RCC 7860 (cell line): ENCODE measurements around the gene MAD1L1.

Experiments used
- DNase-seq: peaks from one replicate; pipeline ENCODE4 v3.0.0-alpha.2; 2015; ENCODE audit warnings: low spot score
- FAIRE-seq: peaks from 2 replicates; lab custom pipeline; 2012; peaks lifted over from hg19 to GRCh38; lab: Jason Lieb, UNC

MAD1L1 gene

DNA sequence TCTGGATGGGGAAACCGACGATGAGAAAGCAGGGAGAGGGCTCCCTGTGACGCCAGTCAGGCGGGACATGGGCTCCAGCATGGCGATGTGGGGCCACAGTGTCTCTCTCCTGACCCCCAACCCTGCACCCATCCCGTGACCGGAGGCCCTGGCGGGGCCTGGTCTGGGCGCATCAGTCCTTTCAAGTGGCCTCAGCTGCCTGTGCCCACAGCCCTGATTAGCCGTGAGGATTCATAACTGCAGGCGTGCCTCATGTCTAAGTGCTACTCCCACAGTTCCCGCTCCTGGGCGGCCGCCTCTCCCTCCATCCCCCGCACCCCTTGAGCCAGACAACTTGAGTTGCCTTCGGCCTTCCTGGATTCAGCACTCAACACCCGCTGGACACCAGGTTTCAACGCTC lies 321.9 kb downstream of the MAD1L1 start:
- no peak for FAIRE-seq
- no peak for DNase-seq

DNA sequence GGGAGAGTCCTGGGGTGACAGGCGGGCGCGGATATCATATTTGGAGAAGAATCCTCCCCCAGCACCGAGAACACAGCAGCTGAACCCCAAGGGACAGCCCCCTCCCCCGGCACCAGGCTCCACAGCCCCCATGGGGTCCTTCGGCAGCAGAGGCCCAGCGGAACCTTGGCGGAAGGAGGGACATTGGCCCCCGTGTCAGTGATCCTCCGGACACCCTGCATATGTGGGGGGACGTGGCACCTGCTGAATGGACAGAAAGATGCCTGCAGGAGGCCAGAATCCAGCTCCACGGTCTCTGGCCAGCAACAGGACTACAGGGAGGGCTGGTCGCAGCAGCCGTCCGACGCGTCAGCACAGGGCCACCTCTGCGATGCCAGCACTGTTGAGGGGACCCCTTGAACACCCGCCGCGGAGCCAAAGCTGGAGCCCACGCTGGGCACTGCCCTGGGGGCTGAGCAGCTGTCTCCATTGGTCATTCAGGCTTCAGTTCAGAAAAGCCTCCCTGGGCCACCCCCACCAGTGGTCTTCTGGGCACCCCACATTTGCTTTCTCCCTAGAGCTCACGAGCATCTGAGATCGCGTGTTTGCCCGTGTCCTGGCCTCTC lies 322.6 kb downstream of the MAD1L1 start:
- no peak for DNase-seq
- no peak for FAIRE-seq

DNA sequence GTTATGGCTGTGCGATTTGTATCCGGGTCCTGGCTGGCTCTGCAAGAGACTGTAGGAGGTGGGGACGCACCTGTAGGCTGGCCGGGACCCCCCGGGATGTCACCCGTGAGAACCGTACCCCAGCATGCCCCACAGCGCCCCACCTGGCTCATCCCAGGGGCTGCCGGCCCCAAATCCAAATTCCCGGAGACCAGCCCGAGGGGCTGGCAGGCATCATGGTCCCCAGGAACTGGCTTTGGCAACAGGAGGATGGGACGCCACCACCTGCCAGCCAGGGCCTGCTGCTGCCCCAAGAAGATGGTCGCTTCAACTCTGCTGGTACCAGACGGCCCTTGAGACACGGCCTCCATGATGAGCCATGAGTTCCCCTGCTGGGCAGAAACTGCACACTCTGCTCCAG lies 323.3 kb downstream of the MAD1L1 start:
- FAIRE-seq (no peak), DNase-seq (no peak)

DNA sequence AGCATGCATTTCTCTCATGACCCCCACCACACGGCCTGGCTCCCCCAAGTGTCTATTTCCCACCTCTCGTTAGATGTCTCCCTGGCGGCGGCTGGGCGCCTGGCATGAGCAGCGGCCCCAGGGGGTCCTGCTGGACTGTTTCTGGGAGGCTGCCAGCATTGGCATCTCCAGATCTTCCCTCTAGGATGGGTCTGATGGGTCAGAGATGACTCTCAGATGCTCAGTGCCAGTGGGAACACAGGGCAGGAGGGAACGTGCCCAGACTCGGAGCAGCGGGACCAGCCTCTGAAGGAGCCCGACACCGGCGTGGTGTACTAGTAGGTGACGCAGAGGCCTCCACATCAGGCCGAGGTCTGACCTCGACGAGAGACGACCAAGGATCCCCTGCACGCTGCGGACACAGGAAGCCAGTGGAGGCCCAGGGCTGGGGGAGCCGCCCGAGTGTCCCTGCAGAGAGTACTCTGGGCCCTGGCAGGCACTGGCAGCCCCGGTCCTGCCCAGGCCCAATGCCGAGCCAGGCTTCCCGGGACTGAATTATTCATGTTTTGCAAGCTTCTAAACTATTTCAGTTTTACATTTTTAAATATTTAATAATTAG lies 323.8 kb downstream of the MAD1L1 start:
- no peak for FAIRE-seq
- no peak for DNase-seq

DNA sequence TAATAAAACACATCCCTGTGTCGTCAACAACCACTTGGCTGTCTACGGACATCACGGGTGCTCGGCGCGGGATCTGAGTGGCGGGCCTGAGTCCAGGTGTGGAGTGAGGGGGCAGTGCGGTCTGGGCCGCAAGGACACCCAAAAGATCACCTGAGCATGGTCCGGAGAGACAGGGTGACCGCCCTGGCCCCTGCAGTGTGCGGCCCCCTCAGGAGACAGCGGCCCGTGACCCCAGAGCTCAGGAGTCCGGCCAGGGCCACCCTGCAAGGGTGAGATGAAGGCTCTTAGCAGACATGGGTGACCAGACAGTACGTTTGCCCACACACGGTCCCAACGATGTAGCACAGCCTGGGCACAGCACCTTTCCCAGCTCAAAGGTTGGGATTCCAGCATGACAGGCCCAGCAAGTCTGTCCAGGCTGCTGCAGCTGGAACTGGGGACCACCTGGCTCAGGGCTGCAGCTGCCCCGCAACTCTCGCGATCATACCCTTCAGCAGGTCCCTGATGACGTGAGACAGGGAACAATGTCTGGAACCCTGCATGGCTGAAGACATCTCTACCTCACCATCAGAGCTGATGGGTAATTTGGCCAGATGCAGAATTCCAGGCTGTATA lies 324.9 kb downstream of the MAD1L1 start:
- FAIRE-seq (no peak), DNase-seq (no peak)

DNA sequence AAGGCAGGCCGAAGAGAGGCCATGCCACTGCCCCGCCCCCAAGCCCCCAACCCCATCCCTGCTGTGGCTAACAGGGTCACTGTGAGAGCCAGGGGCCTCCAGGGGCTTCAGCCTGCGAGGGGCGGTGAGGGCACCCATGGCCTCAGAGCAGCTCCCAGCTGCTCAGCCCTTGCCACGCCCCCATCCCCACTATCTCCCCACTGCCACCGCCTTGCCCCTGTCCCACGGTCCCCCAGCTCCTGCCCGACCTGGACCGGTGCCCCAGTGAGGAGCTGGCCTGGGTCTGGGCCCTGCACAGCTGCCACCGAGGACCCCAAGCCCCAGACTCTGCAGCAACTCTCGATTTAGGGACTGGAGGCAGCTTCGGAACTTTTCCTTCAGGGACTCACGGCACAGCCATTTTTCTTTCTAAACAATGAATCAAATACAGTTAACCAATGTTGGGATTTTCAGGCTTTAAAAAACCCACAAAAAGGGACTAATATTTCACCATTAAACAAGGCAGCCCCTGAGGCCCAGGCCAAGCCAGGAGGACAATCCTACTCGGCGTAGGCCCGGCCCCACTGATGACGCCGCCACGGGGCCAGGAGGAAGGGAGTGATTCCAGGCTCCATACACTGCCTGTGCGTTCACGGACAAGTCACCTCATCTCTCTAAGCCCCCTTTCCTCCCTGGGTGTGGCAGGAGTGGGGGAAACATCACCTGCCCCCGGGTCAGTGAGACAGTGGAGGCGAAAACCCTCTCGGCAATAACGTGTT lies 325.6 kb downstream of the MAD1L1 start:
- DNase-seq (no peak), FAIRE-seq (no peak)

DNA sequence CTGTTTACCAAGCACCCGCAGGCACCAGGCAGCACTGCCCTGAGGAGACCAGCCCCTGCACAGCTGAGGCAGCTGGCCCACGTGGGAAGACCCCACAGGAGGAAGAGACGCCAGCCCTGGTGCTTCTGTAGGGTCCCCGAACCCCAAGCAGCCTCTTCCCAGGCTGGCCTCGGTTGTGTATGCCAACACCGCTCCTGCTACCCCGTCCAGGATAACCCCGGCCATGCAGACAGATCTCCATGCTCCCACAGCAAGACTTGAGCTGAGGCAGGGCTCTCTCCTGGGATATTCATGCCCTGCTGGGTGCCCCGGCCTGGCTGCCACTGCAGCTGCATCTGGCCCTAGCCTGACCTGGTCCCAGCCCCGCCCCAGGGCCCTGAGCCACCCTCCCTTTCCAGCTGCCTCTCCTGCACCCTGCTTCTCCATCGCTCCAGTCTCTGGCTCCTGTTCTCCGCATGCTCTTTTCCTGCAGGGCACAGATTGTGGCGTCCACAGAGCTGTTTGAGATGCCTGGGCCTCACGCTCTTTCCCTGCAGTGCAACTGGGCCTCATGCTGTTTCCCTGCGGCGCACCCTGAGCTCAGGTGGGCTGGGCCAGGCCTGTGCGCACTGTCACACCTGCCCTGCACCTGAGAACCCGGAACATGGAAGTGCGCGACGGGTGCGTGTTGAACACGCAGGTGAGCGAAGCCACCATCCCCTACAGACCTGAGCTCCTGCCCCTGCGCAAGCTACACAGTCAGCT lies 326.5 kb downstream of the MAD1L1 start:
- DNase-seq (no peak), FAIRE-seq (no peak)

DNA sequence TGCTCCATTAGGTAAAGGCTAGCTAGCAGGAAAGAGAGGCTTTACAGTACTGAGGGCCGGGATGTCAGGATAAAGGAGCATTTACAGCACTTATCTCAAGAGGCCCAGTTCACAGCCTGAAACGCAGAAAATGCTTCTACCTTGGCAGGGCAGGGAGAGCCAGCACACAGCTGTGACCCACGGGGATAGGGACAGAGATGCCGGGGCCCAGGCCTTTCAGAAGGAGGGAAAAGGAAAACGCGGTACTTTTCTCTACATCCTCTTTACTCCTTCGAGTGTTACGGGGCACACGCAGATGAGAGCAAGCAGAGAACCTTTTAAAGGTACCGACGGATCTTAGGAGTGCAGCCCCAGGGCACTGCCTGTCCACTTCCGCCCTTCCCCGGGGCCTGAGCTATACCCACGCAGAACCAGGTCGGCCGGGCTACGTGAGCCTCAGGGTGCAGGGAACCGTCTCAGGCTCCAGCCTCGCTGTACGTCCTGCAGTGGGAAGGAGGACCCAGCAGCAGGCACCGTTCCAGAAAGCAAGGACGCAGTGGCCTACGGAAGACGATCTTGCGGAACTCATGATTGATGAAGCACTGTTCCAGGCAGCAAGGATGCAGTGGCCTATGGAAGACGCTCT lies 330.4 kb downstream of the MAD1L1 start:
- no peak for DNase-seq
- no peak for FAIRE-seq

DNA sequence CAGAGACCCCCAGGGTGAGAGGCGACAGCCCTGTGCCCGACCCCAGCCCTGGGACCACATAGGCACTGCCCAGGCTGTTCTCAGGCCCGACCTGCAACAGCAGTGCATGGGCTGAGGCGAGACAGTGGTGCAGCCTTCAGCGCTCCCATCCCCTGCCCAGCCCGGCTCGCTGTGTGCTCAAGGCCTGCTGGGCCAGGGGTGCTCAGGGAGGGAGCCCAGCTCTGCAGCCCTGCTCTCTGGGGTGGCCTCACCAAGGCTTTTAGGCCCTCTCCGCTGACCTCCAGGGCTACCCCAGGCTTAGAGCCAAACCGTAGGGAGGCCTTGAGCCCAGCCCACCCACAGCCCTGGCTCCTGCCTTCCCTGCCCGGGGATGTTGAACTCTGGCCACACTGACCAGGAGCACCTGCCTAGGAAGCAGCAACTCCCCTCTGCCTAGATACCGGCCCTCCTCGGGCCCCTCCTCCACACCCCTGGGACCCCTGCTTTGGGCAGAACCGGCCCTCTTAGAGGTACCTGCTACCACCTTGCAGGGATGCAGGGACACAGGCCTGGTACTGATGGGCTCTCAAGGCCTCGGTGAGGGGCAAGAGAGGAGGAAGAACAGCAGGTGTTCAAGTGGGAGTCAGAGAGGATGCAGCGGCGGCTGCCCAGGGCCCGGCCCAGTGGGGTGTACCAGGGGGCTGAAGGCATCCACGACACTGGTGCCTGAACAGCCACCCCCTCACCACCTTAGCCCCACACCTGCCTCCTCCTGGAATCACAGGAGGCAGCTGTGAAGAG lies 331.1 kb downstream of the MAD1L1 start:
- DNase-seq (no peak), FAIRE-seq (no peak)

DNA sequence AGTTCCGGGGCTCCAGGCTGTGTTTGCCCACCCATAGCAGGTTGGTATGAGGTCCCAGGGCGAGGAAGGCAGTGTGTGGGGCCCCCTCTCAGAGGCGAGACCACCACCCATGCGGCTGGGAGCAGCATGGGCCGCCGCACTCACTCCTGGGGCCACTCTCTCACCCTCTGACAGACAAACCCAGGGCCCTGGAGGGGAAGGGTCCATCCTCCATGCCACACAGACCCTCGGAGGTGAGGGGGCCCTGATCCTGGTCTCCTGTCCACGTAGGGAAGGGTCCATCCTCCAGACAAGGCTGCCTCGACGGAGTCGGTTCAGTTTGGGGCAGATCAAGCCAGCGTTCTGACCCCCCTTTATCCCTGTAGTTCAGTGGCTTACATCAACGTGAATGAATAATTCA lies 331.9 kb downstream of the MAD1L1 start:
- DNase-seq (no peak), FAIRE-seq (no peak)

DNA sequence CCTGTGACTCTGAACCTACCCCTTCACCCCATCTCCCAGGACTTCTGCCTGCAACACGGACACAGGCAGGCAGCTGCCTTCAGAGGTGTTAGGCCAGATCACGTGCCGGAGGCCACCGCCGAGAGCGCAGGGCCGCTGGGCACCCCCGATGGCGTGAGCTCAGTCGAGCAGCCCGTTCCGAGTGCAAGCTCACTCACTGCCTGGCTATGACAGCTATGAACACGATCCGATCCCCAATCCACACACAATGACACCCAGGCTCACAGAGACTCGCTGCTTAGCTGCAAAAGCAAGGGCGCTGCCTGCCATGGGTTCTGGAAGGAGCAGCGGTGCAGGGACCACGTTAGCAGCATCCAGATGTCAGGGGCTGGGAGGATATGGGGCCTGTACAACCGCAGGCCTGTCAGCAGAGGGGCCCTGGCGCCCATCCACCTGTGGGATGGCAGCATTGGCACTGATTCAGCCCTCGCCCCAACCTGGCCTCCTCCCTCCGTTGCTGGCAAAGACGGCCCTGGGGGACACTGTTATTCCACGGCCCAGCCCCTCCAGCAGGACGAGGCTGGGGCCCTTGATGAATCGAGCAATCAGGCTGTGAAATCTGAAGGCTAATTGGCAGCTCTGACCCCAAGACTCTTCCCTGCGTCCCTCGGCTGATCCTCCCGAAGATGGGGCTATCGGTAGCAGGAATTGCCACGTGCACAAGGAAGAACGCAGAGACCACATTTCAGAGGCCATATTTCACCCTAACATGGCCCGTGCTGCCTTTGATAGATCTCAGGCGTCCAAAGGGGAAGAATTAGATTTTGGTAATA lies 332.6 kb downstream of the MAD1L1 start:
- DNase-seq: no peak
- no peak for FAIRE-seq

DNA sequence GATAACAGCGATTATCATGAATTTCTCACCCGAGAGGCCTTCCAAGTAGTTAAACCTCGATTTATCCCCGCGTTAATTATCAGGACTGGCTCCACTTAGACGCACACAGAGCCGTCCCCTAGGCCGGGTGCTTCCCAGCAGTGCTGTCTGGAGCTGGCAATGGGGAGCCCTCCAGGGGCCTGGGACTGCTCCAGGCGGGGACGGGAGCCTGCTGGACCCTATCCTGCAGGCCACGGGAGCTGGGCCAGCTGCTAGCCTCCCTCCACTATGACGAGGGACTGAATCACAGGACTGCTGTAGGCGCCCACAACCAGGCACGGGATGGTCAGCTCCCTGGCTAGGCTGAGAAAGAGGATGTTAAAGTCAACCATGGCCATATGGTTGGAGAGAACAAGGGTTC lies 333.5 kb downstream of the MAD1L1 start:
- DNase-seq: no peak
- no peak for FAIRE-seq

DNA sequence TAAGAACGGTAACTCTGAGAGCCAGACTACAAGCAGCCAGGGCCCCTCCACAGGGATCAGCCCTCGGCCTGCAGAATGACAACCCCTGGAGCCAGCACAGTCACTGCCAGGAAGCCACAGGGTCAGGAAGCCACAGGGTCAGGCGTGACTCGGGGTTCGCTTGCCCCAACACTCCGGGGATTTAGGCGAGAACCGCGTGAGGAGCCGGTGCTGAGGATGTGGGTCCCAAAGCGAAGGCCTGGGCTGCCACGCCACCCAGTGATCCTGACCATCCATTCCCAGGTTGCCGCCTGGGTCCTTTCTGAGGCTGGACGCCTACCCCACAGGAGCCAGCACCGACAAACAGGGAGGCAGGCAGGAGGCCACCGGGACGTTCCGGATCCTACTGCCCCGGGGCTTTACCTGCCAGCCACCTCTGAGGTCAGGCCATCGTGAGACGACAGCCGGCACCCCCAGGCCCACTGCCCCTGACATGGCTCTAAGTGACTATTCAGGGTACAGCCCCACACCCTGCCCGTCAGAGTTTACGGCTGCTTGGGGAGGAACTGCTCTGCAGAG lies 334.0 kb downstream of the MAD1L1 start:
- no peak for FAIRE-seq
- no peak for DNase-seq

DNA sequence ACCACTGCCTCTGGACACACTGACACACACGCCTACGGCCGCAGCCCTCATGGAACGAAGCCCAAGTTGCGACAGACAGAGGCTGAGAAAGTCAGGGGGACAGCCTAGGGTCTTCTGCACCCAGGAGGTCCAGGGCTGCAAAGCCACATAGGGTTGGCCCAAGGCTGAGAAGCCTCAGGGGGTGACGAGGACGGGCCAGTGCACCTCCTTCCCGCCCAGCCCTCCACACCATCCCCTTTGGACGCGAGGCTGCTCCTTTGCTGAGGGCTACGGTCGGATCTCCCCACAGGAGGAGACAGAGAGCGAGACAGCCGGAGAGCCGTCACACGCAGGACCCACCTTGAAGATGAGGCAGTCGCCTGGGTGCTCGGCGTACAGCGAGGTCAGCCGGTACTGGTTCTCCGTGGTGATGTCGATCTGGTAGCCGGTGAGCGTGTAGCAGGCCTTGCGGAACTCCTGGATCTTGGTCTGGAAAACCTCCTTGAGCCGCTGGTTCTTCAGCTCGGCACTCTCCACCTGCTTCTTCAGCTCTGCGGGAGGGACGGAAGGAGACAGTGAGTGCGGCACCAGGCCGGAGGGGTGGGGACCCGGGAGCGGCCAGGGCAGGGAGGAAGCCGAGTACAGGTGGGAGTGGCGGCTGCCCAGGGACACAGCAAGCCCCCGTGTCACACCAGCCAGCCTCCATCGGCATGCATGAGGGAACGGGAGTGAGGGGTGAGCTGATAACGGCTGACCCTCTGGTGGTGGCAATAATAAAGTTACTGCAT lies 334.7 kb downstream of the MAD1L1 start:
- DNase-seq (no peak), FAIRE-seq (no peak)

DNA sequence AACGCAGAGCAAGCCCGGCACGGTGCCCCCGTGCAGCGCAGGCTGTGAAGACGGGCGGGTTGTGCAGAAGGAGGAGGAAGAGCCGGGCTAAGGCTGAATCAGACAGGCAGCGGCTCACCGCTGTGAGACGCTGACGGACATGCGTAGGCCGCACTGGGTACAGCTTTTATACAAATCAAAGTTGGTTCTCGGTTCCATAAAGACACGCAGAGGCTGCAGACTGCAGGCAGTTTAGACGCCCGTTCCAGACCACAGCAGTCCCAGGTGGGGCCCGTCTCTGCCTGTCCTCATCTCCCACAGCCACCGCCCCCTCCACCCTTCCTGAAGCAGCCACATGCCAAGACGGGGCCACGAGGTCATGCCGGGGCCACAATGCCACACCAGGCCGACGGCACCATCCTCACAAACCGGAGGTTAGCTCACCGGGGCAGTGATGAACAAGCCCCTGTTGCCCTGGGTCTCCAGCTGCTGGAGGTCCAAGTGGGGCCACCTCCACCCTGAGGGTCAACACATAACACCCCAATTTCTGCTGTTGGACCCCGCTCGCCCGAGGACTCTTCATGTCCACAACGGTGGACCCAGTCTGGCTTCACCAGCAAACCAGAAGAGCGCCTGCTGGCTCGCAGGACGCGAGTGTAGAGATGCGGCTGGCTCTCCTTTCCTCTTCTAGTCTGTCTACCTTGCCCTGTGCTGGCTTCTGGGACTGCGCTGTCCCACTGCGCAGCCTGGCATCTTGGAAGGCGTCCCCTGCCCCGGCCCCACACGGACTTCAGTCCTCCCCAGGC lies 335.5 kb downstream of the MAD1L1 start:
- no peak for FAIRE-seq
- no peak for DNase-seq

DNA sequence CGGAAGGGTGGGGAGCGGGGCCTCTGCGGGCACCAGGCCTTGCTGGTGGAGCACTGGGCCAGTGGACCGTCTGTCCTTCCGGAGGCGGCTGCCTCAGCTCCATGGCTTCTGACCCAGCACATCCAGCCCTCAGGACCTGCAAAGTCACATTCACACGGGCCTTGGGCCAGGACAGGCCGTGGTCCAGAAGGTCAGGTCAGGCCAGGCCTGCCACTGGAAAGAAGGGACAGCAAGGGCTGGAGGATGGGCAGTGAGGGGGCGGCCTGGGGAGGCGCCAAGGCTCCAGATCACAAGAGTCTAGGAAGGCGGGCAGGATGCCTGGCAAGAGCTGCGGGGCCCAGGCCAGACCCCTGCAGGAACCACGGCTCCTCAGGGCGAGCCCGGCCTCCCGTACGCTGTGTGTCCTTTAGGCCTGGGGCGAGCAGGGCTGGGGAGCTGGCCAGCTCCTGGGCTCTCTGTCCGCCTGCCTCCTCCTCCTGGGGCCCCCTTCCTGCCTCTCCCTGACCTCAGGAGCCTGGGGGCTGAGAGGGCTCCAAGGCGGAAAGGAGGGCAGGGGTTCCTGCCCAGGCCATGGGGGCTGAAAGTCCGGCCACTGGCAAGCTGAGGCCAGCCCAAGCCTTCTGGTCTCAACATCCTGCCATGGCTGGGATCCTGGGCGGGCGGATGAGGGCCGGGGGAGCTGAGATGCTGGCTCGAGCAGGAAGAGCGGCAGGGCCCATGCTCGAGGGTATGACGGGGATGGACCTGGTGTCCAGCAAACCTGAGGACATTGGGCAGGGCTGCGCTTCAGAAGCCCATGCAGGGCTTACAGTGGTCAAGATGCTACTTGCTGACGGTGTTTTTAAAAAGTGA lies 336.9 kb downstream of the MAD1L1 start:
- FAIRE-seq: no peak
- DNase-seq: no peak
